Measurements from ENCODE around the gene PTK6.

The PTK6 gene

DNA sequence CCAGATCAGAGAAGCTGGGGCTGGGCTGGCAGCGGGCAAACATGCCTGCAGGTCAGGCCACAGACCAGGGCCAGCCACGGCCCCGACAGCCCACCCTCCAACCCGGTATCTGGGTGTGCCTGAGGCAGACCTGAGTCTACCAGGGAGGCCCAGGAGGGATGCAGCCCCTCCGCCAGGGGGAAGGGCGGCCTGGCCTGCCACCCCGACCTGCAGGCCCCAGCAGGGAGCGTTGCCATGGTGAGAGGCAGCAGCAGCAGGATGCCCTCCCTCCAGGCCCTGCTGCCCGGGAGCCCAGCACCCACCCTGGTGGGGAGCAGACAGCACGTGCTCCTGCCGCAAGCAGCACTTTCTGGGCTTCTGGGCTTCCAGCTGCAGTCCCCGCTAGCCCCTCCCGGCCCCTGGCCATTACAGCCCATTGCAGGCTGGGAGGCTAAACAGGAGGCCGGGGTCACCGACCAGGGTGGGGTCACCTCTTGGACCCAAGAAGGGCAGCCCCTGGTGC, 34.5 kb downstream of the PTK6 start:
- DNase-seq, result no peak

DNA sequence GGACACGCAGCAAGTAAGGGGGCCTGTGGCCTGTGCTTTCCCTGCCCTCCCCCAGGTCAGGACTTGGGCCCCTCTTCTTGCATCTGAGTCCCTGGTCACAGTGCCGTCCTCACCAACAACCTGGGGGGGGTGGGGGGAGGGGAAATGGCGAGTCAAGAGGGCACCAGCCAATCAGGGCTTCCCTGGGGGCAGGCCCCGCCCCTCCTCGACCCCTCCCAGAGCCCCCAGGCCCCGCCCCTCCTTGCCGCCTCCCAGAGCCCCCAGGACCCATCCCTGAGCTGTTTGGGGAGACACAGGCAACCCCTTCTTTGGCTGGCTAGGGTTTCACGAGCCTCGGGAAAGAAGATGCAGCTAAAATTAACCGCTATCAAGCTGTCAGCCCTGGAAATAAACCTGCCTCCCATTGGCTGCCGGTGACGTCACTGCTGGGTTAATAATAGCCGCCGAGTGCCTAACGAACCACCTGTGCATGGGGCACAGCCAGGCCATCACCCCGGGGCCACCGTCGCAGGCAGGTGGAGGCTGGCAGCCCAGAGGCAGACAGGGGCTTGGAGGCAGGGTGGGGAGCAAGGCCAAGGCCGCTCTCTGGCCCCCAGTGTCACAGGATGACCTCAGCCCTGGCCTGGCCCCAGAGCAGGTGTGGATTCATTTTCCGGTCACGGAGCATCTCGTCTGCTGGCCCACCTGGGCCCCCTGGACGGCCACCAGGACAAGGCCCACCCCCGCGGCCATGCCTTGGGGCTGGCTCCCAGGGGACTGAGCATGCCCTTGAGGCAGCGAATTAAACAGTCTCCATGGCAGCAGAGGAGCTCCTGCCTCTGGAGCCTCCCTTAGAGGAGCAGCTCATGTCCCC, 35.1 kb downstream of the PTK6 start:
- peak; percentile 45 for DNase-seq

DNA sequence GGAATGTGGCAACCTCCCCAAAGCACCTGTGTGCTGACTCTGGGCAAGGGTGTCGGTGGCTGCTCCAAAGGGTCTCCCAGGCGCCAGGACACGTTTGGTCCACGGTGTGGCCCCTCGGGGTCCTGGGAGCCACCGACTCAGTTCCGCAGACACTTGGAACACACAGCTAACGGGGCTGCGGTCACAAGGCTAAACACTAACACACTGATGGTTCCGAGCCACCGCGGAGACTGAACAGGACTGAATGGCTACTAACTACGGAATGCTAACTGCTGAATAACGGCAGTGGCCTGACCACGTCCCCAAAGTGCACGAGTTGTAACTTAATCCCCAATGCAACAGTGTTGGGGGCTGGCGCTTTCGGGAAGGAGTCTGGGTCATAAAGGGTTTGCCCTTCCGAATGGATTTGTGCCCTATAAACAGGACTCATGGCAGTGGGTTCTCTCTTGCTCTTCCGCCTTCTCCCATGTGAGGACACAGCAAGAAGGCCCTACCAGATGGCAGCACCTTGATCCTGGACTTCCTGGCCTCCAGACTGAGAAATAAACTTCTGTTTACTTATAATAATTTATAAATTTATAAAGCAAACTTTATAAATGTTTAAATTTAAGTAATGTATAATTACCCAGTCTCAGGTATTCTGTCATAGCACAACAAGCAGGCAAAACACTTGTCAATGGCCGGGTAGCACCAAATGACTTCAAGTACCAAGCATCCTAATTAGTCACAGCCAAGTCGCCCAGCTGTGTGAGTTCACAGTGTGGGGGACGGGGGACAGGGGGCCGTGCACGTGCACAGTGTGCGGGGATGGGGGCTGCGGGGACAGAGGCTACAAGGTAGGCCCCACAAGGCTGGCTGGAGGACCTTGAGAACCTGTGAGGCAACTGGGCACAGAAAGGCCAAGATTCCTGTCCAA, 36.0 kb downstream of the PTK6 start:
- DNase-seq, result no peak

DNA sequence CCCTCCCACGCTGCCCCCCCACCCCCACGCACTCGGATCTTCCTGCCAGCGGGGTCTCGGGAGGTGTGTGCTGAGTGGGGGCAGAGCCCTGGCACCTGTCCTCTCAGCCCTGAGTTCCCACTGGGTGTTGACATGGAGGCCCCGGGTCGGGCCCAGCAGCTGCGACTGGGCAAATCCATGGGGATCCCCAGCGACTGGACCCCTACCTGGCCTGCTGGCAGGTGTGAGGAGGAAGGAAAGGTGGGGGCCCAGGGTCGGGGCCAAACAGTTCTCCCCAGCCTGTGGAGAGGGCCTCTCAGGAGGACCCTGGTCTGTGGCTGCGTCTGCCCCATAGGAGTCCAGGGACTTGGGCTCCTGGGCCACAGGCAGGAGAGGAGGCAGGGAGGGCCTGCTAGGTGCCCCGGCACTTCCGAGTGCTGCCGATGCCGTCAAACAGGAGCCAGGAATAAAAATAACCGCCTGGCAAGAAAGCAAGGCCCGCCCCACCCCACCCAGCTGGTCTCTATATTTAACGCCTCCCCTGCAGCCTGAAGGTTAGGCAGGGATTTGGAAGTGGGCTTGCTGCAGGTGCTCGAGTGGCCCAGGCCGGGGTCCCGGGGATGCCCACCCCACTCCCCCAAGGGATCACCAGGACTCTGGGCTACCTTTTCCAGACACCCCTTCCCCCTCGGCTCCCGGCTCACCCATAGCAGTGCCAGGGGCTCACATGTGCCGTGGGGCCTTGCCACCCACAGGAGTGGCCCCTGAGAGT, 36.9 kb downstream of the PTK6 start:
- no peak for DNase-seq

DNA sequence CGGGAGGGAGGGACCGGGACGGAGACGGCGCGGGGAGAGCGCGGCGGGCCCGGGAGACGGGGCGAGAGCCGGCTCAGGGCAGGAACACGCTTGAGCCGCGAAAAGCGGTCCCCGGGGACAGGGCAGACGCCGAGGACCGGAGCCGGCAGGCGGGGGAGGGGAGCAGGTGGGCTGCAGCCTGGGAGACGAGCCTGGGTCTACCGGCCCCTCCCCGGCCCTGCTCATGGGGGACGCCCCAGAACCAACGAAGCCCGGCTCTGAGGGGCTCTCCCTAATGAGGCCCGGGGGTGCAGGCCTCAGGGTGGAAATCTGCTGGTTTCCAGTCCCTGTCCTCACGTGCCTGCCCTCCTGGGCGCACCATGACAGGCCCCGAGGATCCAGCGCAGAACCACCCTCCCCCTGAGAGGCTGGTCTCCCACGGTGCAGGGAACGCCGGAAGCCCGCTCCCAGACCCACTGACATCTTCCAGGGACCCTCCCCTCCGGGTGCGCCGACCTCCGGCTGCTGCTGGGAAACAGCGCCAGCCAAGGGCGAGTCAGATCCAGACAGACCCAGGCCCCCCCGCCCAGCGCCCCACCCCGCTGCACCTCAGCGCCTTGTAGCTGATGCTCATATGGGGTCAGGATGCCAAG, 37.7 kb downstream of the PTK6 start:
- DNase-seq, result no peak

DNA sequence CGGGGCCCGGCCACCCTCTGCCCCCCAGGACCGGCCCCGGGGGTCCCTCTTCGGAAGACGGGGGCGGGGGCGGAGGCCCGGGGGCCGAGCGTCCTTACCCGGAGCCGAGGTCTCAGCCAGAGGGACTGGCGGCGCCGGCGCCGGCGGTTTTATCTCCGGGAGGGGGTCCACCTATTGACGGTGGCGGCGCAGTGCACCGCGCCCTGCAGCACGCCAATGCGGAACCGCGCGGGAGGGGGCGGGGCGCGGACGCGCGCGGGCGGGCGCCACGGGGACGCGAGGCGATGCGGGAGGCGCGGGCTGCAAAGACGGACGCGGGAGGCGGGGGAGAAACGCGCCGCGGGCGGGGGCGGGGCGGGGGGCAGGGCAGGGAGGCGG, 38.2 kb downstream of the PTK6 start, which contains the start of gene EEF1A2:
EEF1A2 (minus strand) TSS at position 124 of the 378 bp plus-strand sequence. CDS start 1,320 bp downstream, outside the sequence.
- DNase-seq, result no peak

DNA sequence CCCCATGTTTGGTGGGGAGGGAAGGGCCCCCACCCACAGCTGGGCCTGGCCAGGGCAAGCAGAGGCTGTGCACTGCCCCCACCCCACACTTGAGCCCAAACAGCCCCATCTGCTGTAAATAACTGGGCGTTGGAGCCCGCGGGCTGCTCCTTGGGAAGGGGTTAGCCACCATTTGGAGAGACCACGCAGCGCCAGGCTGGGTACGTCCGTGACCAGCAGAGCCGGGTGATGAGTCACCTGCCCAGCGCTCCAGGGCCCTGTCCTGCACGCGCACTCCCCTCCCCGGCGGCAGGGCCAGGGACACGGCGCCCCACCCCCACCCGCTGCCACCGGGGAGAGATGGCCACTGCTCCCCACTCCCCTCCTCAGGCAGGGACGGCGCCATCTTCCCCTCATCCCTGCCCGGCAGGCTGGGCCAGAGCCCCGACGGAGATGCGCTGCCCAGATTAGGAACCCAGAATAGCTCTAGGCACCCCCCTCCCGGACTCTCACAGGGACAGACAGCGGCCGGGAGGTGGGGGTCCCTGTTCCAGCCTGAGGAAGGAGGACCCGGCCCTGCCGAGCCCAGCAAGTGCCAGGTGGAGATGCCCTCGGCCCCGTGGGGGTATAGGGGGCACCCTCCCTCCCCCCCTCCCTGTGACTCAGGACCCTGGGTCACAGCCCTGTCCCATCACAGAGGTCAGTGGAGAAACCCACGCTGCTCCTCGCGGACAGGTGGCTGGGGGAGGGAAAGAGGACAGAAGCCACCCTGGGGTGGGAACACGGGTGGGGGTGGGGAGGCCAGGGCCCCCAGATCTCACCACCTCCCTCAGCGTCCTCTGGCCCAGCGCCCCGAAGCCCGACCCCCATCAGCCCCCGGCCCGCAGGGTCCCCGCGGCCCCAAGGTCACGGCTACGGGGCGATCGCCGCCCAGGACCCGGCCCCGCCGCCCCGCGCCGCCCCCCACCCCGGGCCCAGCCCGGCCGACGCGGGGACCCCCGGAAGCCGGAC, 38.9 kb downstream of the PTK6 start:
- DNase-seq, result no peak

DNA sequence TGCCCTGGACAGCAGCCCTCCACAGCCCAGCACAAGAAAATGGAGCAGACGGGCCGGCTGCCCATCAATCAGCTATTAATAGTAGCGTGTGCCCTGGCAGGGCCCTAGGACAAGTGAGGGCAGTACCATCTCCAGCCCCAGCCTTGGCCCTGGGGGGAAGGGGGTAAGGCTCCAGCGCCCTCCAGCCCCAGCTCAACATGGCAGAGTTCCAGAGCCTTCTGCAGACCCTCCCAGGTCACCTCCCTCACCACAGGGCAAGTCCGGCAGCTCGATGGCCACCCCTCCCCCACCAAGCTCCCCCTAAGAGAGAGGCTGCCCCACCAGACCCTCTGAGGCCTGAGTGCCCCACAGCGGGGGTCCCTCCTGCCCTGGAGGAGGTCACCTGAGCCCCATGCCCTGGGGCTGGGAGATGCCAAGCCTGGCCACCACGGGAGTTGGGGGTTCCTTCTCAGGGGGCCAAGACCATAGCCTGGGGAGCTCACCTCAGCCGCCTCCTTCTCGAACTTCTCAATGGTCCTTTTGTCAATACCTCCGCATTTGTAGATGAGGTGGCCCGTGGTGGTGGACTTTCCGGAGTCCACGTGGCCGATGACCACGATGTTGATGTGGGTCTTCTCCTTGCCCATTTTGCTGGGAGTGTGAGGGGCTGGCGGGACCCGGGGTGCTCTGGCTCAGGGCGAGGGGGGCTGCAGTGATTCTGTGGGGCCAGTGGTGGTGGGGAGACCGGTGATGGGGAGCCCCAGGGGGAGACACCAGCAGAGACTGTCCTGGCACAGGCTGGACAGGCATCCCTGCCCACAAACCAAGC, 39.8 kb downstream of the PTK6 start:
- no peak for DNase-seq

DNA sequence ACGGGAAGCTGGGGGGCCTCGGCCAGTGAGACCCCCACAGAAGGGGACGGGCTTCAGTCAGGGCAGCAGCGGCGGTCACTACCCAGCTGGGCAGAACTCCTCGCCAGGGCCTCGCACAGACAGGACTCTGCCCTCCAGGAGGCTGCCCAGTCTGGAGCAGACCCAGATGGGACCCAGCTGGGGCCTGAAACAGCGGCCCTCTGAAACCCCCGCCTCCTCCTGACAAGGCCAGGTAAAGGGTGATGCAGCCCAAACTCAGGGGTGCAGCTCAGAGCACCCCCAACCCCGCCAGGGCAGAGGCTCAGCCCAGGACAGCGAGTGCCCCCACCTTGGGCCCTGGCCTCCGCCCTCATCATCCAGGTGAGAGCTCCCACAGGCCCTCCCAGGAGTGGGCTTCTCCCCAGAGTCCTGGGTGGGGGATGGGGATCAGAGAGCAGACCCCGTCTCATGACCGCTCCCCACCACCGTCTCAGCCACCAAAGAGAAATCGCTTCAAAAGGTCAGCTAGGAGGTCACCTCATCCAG, 40.5 kb downstream of the PTK6 start:
- no peak for DNase-seq

DNA sequence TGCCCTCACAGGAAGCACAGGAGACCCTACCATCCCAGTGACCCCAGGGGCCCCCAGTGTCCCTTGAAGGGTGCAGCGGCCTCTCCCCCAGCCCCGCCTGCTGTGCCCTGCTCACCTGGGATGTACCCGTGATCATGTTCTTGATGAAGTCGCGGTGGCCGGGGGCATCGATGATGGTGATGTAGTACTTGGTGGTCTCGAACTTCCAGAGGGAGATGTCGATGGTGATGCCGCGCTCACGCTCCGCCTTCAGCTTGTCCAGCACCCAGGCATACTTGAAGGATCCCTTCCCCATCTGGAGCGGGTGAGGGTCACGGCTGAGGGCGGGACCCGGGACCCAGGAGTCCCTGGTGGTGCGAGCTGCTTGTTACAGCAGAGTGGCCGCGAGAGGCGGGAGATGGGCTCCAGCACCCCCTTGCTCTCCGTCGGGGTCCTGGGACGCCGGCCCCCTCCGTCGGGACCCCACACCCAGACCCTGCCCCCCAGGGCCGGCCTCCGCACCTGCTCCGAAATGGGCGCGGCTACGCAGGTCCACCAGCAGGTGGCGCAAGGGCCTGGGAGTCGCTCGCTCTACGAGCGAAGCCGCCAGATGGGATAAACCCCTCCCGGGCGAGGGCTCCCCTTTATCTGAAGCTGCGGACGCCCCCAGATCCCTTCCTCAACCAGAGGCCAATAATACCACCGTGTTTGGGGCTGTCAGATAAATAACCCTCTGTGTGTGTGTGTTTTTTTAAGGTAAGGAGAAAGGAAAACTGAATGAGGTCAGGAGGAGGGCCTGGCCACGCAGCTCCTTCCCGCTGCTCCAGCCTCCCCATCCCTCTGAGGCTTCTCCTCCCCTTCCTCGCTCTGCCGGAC, 41.2 kb downstream of the PTK6 start:
- DNase-seq, result no peak

DNA sequence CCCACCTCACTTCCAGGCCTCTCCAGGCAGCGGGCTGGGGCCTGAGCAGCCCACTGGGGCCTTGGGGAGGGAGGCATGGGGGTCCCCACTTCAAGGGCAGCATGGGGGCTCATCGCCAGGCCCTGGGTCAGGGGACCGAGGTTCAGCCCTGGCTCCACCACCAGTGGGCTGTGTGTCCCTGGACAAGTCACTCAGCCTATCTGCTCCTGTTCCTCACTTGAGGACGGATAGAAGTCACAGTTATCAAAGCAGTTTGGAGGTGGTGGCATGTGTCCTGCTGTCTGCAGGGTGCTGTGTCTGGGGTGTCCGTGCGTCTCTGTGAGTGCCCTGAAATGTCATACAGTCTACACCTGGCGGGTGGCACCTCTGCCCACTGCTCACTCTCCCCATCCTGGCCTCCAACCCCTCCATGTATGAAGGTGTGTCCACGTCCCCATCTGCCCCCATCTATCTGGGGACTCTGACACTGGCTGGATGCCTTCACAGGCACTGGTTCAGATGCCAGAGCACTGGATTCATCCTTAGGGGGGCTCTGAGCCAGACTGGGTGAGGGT, 41.9 kb downstream of the PTK6 start:
- DNase-seq, result no peak

DNA sequence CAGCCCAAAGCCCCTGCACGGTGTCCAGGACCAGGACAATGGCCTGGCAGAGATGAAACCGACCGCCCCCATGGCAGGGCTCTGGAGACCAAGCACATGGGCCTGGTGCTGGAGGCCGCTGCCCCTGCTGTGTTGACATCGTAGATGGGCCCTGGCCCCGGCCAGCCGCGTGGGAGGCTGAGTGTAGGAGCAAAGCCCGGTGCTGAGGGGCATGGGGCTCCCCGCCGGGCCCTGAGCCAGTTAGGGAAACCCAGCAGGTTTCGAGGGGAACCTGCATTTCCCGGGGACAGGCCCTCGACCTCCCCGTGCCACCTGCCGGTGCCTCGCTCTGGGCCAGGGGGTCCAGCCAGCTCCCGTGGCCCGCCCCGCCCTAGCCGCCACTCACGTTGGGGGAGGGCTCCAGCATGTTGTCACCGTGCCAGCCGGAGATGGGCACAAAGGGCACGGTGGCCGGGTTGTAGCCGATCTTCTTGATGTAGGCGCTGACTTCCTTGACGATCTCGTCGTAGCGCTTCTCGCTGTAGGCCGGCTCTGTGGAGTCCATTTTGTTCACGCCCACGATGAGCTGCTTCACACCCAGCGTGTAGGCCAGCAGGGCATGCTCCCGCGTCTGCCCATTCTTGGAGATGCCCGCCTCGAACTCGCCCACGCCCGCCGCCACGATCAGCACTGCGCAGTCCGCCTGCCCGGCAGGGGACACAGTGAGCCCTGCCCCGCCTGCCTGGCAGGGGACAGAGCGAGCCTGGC, 42.6 kb downstream of the PTK6 start:
- DNase-seq, result no peak

DNA sequence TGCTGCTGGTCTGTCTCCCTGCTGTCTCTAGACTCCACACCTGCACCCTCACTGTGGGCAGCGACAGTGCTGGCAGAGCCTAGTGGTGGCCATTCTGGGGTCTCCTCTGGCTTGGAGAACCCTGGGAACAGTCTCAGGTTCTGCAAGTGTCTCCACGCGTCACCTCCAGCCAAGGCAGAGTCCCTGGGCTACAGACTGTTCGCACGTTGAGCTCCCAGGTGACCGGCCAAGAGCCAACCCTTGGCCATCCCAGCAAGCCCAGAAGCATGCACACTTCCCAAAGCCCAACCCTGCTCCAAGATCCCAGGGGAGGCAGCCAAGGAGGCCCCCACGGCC, 43.1 kb downstream of the PTK6 start:
- DNase-seq, result no peak

DNA sequence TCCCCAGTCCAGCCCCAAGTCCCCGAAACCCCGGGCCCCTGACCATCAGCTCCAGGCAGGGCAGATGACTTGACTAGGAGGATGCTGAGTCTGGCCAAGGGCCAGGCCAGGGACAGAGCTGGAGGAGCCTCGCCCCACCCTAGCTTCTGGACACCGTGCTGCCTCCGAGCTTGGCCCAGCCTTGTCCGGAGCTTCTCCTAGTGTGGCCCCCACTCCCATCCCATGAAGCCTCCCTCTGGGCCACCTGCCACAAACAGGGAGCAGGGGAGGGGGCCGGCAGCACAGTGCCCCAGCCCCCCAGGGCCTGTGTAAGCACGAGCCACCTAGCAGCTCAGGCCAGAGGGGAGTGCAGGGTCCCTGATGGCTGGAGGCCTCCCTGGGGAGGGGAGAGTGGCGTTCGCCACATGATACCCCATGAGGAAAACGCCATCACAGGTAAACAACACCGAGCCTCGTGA, 43.6 kb downstream of the PTK6 start:
- DNase-seq, result no peak

DNA sequence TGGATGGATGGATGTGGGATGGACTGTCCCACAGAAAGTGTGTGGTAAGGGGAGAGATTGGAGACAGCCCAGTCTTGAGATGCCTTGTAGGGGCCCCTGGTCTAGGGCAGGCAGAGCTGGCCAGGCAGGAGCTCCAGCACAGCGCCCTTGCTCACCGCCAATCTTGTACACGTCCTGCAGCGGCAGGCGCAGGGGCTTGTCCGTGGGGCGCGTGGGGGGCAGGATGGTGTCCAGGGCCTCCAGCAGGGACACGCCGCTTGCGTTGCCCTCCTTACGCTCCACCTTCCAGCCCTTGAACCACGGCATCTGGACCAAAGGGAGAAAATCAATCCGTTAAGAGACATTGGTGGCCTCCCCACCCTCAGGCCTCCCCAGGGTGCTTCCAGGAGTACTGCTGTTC, 44.2 kb downstream of the PTK6 start:
- no peak for DNase-seq

DNA sequence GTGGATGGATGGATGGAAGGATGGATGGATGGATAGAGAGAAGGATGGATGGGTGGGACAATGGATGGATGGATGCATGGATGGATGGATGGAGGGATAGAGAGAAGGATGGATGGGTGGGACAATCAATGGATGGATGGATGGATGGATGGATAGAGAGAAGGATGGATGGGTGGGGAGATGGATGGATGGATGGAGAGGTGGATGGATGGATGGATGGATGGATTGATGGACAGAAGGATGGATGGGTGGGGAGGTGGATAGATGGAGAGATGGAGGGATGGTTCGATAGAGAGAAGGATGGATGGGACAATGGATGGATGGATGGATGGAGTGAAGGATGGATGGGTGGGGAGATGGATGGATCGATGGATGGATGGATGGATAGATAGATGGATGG, 44.7 kb downstream of the PTK6 start:
- DNase-seq, result no peak

DNA sequence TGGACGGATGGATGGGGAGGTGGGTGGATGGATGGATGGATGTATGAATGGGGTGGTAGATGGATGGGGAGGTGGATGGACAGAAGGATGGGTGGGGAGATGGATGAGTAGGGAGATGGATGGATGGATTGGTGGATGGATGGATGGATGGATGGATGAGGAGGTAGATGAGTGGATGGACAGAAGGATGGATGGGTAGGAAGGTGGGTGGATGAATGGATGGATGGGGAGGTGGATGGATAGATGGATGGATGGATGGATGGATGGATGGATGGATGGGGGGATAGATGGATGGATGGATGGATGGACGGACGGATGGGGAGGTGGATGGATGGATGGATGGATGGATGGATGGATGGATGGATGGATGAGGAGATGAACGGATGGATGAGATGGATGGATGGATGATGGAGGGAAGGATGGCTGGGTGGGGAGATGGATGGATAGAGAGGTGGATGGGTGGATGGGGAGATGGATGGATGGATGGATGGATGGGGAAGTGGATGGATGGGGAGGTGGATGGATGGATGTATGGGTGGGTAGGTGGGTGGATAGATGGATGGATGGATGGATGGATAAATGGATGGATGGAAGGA, 45.4 kb downstream of the PTK6 start:
- no peak for DNase-seq

DNA sequence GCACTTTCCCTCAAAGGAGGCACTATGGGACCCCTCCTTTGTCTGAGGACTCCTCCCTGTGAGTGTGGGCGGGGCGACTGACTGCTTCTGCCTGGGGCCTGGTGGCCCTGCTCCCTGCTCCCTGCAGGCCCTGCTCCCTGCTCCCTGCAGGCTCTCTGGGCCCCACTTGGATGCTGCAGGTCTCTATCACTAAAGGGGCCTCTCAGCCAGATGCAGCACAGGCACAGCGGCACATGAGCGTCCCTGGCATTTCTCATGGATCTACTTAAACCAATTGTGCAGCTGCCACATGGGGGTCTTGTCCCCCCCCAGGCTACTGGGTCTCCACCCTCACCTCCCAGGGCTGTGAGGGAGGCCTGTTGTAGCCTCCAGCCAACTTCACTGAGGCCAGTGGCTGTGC, 46.1 kb downstream of the PTK6 start:
- DNase-seq, result no peak
